ENCODE measurements around the gene RRBP1. TPM values are rescaled to one million over a fixed set of nuclear protein-coding genes. Genes with fewer than 3 reads are reported as not detected.

RRBP1 gene
- total RNA-seq, 2 experiments from 2014 or later, result 26.4 to 27.2 TPM

- Histone ChIP-seq H3K27me3 (ENCODE audit: control insufficient read depth in 1 of 2, insufficient read depth in 2 of 2, low read length in 2 of 2) (no peaks in the 10 kb centered on the region), H3K9me3 (ENCODE audit: control insufficient read depth in 1 of 2, insufficient read depth in 1 of 2, low read length in 2 of 2) (no peaks in the 10 kb centered on the region), H3K4me3 (ENCODE audit: low read length) (no peak overlapping the region), H3K4me1 (ENCODE audit: insufficient read depth, low read length) (peaks cover 3% of the 10 kb centered on the region), H3K27ac (ENCODE audit: low read depth in 1 of 2, low read length in 2 of 2) (no peak overlapping the region), H3K36me3 (ENCODE audit: insufficient read depth, low read length) (no peaks in the 10 kb centered on the region)
- Mint-ChIP-seq H3K27me3 (no peaks in the 10 kb centered on the region), H3K4me1 (ENCODE audit: low read depth) (peaks cover 7% of the 10 kb centered on the region), H3K36me3 (ENCODE audit: low read depth) (peaks cover 29% of the 10 kb centered on the region), H3K4me3 (no peak overlapping the region), H3K27ac (no peak overlapping the region), H3K9me3 (no peaks in the 10 kb centered on the region)
- CTCF ChIA-PET, result interaction anchor here (0.5 kb wide), 1 partner anchor 204 kb away, joined by 3 read pairs; no protein-coding TSS in a partner anchor
- intact Hi-C loops (cut with DNase I, micrococcal nuclease), result no loop called here
- POLR2A ChIA-PET, result no interaction called here
- no peak for TF ChIP-seq CTCF (IDR thresholded peaks at IDR 0.05)
- no peak for ATAC-seq (ENCODE audit: poor library complexity)
- no peak for DNase-seq
Measured at GRCh38 chr20:17674722-17675518, 7.1 kb downstream of the RRBP1 start.

GRCh38 chr20:17673084-17673483 lies 9.0 kb downstream of the RRBP1 start:
- no peak for TF ChIP-seq CTCF (IDR thresholded peaks at IDR 0.05)
- H3K4me3 Mint-ChIP-seq, result no peak overlapping the region
- ChIA-PET CTCF (no interaction called here), POLR2A (interaction anchor here (0.8 kb wide), 1 partner anchor 9 kb away, joined by 3 read pairs; the partner anchor contains the start of gene RRBP1)
- no peaks in the 10 kb centered on the region for H3K9me3 ChIP-seq (ENCODE audit: control insufficient read depth in 1 of 2, insufficient read depth in 1 of 2, low read length in 2 of 2)
- no peaks in the 10 kb centered on the region for H3K4me1 ChIP-seq (ENCODE audit: insufficient read depth, low read length)
- H3K36me3 ChIP-seq (ENCODE audit: insufficient read depth, low read length), result no peaks in the 10 kb centered on the region
- intact Hi-C loops (cut with DNase I, micrococcal nuclease), result no loop called here
- H3K27me3 ChIP-seq (ENCODE audit: control insufficient read depth in 1 of 2, insufficient read depth in 2 of 2, low read length in 2 of 2), result no peaks in the 10 kb centered on the region
- no peak overlapping the region for H3K4me3 ChIP-seq (ENCODE audit: low read length)
- peaks cover 21% of the 10 kb centered on the region for H3K36me3 Mint-ChIP-seq (ENCODE audit: low read depth)
- DNase-seq (no peak), ATAC-seq (ENCODE audit: poor library complexity) (no peak)
- H3K27ac ChIP-seq (ENCODE audit: low read depth in 1 of 2, low read length in 2 of 2), result no peak overlapping the region
- no peaks in the 10 kb centered on the region for H3K27me3 Mint-ChIP-seq
- H3K9me3 Mint-ChIP-seq, result no peaks in the 10 kb centered on the region
- H3K4me1 Mint-ChIP-seq (ENCODE audit: low read depth), result no peaks in the 10 kb centered on the region
- H3K27ac Mint-ChIP-seq, result no peak overlapping the region

GRCh38 chr20:17671565-17671964 lies 10.5 kb downstream of the RRBP1 start:
- Mint-ChIP-seq H3K9me3 (no peaks in the 10 kb centered on the region), H3K36me3 (ENCODE audit: low read depth) (peaks cover 18% of the 10 kb centered on the region), H3K27me3 (no peaks in the 10 kb centered on the region), H3K27ac (no peak overlapping the region), H3K4me1 (ENCODE audit: low read depth) (no peaks in the 10 kb centered on the region), H3K4me3 (no peak overlapping the region)
- no peaks in the 10 kb centered on the region for H3K36me3 ChIP-seq (ENCODE audit: insufficient read depth, low read length)
- H3K4me3 ChIP-seq (ENCODE audit: low read length), result no peak overlapping the region
- DNase-seq, result no peak
- no peaks in the 10 kb centered on the region for H3K27me3 ChIP-seq (ENCODE audit: control insufficient read depth in 1 of 2, insufficient read depth in 2 of 2, low read length in 2 of 2)
- ATAC-seq (ENCODE audit: poor library complexity), result no peak
- no peak overlapping the region for H3K27ac ChIP-seq (ENCODE audit: low read depth in 1 of 2, low read length in 2 of 2)
- no peaks in the 10 kb centered on the region for H3K4me1 ChIP-seq (ENCODE audit: insufficient read depth, low read length)
- CTCF ChIA-PET, result no interaction called here
- TF ChIP-seq CTCF (IDR thresholded peaks at IDR 0.05), result no peak
- H3K9me3 ChIP-seq (ENCODE audit: control insufficient read depth in 1 of 2, insufficient read depth in 1 of 2, low read length in 2 of 2), result no peaks in the 10 kb centered on the region
- intact Hi-C loops (cut with DNase I, micrococcal nuclease), result no loop called here
- POLR2A ChIA-PET, result no interaction called here
